HT1080 (cell line): ENCODE results near the gene CDK14. TPM values are rescaled to one million over a fixed set of nuclear protein-coding genes. Genes with fewer than 3 reads are reported as not detected.

ENCODE experiments used
- DNase-seq: peaks from one replicate; pipeline ENCODE4 v3.0.0-alpha.2; 2015; ENCODE audit warnings: low read depth
- total RNA-seq: library from RNA; depleted of rRNA; stranded (reverse); fragments of >200 nt; shearing (Covaris generic); gene quantifications from 2 replicates; pipeline ENCODE4 v1.2.3, GENCODE V29; 2014

Gene CDK14
- total RNA-seq, 1 experiment from 2014 or later, result 8.1 TPM

- no peak for DNase-seq
Measured at GRCh38 chr7:91043186-91043585, 447.1 kb downstream of the CDK14 start.

DNA sequence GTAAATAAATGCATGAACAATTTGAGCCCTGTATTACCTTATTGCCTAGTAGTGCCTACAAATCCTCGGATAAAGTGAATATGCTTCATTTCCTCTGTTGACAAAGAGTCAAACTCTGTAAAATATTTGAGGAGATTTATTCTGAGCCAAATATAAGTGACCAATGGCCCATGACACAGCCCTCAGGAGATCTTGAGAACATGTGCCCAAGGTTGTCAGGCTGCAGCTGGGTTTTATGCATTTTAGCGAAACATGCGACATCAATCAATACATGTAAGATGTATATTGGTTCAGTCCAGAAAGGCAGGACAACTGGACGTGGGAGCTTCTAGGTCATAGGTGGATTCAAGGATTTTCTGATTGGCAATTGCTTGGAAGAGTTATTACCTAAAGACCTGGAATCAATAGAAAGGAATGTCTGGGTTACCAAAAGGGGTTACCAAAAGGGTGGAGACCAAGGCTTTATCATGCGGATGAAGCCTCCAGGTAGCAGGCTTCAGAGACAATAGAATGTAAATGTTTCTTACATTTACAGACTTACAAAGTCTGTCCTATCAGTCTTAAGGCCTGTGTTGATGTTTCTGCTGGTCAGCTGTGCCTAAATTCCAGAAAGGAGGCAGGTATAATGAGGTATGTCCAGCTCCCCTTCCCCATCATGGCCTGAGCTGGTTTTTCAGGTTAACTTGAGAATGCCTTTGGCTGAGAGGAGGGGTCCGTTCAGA, 448.0 kb downstream of the CDK14 start:
- DNase-seq, result no peak

DNA sequence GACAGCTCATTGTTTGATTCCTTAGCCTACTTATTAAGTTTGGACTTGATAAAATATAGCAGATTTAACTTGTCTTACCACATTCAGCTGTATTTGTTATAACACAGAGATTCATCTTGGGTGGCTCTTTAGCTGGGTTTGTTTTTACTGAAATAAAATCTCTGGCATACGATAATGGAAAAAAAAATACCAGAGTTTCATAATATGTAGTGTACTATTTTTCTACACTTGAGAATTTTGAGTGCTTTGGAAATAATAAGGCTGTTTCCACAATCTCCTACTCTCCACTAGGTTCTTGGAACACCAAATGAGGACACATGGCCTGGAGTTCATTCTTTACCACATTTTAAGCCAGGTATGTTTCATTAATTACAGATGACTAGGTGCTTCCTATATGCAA, 449.5 kb downstream of the CDK14 start:
- no peak for DNase-seq

- DNase-seq, result no peak
Measured at GRCh38 chr7:91046322-91047089, 450.4 kb downstream of the CDK14 start.

DNA sequence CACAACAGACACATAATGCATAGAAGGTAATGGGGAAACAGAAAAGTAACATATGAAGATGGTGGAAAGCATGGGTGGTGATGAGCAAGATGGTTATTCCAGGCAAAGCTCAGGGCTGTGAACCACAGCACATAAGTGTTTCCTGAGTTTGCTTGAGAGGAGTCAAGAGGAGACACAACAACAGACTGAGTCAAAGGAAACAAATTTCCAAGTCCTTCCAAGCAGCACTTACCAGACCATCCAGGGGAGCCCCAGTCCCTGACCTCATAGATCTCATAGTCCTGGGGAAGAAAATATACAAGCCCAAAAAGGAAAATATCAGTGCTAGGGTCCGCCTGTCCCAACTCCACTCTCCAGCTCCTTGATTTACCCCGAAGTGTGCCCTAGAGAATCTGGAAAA, 451.5 kb downstream of the CDK14 start:
- no peak for DNase-seq

DNA sequence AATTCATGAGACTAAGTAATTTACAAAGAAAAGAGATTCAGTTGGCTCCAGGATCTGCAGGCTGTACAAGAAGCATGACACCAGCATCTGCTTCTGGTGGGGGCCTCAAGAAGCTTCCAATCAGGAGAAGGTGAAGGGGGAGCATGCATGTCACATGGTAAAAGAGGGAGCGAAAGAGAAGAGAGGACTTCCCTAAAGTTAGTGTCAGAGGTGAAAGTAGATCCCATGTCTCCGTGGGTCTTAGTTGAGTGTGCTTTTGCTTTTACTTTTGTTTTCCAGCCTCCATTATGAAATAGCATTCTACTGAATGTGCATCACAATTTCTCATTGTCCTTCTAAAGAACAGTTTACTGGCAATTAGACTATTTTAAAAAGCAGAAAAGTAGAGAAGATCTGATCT, 454.6 kb downstream of the CDK14 start:
- DNase-seq, result no peak

DNA sequence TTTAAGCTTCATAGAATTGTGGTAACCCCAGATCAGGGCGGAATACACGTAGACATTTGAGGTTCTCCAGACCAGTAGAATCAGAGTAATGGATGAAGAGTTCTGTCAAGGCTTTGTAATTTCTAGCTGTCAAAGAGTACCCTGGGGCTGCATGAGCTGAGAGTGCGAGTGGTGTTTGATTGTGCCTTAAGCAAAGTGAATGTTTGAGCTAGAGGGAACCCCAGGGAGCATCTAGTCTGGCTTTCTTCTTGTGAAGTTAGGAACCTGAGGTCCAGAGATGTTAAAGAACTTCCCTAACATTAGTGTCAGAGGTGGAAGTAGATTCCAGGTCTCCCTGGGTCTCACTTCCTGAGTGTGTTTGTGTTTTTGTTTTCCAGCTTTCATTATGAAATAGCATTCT, 455.8 kb downstream of the CDK14 start:
- no peak for DNase-seq

GRCh38 chr7:91054374-91054773, 458.3 kb downstream of the CDK14 start:
- no peak for DNase-seq

GRCh38 chr7:91055219-91055618, 459.1 kb downstream of the CDK14 start:
- no peak for DNase-seq

GRCh38 chr7:91062713-91063112, 466.6 kb downstream of the CDK14 start:
- DNase-seq, result no peak

- no peak for DNase-seq
Measured at GRCh38 chr7:91064052-91064451, 467.9 kb downstream of the CDK14 start.

DNA sequence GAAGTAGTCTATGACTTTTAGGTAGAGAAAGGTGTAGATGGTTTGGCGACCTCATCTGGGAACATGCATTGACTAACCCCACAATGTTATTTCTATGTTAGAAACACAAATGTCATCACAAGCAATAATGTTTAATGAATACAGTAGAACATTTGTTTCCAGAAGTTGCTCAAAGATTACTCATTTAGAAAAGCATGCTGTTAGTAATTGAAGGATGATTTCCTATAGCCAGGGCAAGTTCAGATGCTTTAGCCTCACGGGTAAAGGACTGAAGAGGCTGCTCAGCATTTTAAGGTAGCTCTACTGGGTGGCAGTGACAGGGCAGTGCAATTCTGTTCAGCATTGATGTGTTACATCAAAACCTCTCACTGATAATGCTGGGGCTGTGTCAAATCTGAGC, 468.8 kb downstream of the CDK14 start:
- peak; percentile 22 for DNase-seq

GRCh38 chr7:91066627-91067026, 470.5 kb downstream of the CDK14 start:
- no peak for DNase-seq

DNA sequence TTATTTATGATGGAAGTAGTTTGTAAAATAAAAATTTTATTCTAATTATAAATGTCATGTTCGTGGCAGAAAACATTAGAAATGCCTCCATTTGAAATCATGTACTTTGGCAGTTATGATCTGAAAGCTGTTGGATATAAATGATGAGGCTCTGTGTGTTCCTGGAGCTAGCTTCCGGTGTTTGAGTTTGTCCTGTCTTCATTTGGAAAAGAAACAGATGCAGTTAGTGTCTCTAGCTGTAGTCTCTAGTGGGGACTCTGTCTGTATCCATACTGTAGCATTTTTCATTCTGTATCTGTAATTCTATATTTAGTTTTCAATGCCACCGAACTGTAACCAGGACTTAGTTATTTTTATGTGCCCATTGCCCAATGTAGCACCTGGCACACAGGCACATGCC, 471.1 kb downstream of the CDK14 start:
- no peak for DNase-seq

DNA sequence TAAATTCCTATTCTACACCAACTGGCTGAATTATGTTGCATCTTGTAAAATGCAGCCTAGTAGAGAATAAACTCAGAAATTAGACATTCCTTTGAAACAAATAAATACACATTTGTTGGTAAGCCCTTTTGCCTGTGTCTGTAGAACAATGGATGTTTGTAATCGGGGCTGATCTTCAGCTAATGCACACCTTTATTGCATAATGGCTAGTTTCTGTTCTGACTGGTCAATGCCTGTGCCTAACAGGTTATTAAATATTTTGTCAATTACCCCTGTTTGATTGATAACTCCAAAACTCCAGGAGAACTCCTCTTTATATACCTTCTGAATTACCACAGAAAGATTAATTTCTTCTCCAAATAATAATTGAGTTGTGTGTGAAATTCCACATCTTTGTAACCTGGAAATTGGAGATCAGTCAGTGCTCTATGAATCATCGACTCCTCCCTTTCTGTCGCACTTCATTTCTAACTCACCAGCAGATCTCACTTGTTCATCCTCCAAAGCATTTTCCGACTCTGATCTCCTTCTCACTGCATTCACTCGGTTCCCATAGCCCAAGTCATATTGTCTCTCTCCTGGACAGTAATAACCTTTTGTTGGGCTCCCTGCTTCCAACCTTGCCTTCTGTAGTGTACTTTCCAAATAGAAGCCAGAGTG, 472.1 kb downstream of the CDK14 start:
- DNase-seq, result peak; percentile 6

DNA sequence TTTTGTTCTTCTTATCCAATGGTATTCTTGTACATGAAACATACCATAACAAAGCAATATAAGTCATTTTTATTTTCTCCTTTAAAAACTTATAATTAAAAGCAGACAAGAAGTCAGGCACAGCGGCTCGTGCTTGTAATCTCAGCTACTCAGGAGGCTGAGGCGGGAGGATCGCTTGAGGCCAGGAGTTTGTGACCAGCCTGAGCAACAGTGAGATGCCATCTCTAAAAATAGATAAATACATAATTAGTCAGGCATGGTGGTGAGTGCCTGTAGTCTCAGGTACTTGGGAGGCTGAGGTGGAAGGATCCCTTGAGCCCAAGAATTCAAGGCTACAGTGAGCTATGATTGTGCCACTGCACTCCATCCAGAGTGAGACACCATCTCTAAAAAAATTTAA, 473.0 kb downstream of the CDK14 start:
- no peak for DNase-seq

- no peak for DNase-seq
Measured at GRCh38 chr7:91079487-91079886, 483.4 kb downstream of the CDK14 start.

GRCh38 chr7:91080351-91080750, 484.2 kb downstream of the CDK14 start:
- DNase-seq, result no peak

- no peak for DNase-seq
Measured at GRCh38 chr7:91082038-91082437, 485.9 kb downstream of the CDK14 start.

DNA sequence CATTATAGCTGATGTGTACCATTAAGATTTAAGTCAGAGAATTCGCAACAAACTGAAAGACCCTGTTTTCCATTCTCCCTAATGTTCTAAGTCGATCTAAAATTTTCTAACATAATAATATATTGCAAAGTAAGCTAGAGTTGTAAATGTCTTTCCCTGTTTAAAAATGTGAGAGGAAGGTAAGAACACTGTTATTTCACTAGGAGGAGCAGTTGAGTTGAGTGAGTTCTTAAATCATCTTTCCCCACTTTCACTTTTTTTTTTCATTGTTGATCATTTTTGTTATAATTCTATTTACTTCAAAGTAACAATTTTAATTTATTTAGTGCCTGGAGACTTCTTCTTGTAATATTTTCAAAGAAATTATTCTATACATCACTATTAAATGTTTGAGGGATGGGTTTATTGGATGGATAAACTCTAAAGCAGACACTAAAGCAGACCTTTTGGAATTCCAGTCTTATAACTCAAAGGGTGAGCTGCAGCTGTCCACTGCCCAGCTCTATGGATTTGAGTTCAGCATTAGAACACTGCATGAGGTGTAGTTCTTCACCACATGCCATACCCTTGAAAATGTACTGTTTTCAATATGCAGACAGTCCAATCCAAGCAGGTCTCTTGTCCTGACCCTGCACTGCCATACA, 486.9 kb downstream of the CDK14 start:
- DNase-seq, result peak; percentile 24

DNA sequence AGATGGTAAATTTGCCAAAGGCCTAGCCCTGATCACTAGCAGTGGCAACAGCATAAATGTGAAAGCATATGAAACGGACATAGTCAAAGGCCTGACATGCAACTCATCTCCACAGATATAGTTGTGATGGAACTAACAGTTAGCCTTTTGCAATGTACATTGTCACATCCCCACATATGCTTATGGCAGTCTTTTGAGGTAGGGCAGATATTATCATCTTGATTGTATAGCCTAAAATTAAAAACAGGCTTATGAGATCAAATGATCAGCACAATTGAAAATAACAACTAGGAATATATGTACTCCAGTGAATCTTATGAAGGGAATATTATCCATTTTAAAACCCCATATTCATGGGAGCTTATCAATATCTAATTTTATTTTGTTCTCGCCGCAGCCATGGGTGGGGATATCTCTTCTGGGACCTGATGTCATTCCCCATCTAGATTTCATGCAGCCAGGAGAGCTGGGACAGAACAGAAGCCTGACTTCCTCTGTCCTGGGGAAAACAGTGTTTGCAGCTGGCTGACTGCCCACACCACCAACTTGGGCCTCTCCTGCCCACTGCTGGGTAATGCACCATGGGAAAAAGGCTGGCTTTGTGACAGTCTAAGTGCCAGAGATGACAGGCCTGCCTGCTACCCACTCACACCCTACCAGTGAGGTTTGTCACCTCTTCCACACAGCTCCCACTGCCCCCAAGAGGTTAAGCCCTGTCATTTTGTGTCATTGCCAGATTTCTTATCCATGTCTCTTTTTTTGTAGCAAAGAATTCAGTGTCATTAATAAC, 487.9 kb downstream of the CDK14 start:
- peak; percentile 7 for DNase-seq
